ENCODE data around the gene MCRIP2. TPM values are rescaled to one million over a fixed set of nuclear protein-coding genes. Genes with fewer than 3 reads are reported as not detected.

The MCRIP2 gene
- total and polyA plus RNA-seq, 9 of the 15 experiments (the other 6 are each of a cell fraction or from before 2014, with no cell fraction given): 0.80 to 120 (median 35.2) TPM

DNA sequence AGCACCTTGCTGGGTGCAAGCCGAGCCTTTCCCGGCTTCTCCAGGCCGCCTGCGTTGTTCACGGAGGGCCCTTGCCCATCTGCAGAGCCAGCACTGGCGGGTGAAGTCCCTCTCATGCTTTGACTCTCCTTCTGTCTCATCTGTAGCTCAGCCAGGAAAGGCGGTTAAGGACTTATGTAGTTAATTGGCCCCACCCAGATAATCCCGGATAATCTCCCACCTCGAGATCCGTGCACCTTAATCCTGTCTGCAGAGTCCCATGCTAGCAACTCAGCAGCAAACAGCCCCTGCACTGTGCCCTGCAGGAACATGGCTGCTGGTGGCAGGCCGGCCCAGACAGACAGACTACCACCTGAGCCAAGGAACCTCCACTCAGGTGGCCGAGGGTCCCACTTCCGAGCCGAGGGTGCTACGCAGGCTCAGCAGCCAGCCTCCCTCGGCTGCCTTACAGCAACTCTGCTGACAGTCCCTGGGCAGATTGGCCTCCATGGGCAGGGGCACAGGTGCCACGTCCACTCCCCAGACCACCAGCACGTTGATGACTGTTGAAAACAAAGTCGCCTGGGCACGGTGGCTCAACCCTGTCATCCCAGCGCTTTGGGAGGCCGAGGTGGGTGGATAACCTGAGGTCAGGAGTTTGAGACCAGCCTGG, 34.8 kb upstream of the MCRIP2 start (continued):
- TF ChIP-seq, protein P1, sequence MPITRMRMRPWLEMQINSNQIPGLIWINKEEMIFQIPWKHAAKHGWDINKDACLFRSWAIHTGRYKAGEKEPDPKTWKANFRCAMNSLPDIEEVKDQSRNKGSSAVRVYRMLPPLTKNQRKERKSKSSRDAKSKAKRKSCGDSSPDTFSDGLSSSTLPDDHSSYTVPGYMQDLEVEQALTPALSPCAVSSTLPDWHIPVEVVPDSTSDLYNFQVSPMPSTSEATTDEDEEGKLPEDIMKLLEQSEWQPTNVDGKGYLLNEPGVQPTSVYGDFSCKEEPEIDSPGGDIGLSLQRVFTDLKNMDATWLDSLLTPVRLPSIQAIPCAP (CRISPR knock-in tag; IDR thresholded peaks at IDR 0.05; ENCODE audit: borderline replicate concordance): no peak
- TF ChIP-seq C11orf30 (IDR thresholded peaks at IDR 0.05; ENCODE audit: low read depth) (no peak), ZNF431 (CRISPR knock-in tag; IDR thresholded peaks at IDR 0.05) (no peak), RNF2 (IDR thresholded peaks at IDR 0.05) (no peak), ZNF239 (CRISPR knock-in tag; IDR thresholded peaks at IDR 0.05) (no peak), HSF4 (CRISPR knock-in tag; IDR thresholded peaks at IDR 0.05; ENCODE audit: borderline replicate concordance) (no peak), POLR2A (conservative IDR thresholded peaks at IDR 0.05) (no peak)

DNA sequence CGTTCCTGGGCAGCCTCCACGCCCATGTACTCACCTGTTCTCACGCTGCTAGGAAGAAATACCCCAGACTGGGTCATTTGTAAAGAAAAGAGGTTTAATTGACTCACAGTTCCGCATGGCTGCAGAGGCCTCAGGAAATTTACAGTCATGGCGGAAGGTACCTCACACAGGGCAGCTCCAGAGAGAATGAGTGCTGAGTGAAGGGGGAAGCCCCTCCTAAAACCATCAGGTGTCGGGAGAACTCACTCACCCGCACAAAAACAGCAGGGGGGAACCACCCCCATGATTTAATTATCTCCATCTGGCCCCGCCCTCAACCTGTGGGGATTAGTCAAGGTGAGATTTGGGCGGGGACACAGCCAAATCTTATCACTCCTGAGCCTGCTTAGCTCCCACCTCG, 33.6 kb upstream of the MCRIP2 start:
- H3K4me2 ChIP-seq (ENCODE audit: insufficient read depth, low read length): no peak overlapping the region
- ChIA-PET POLR2A (interaction anchor here (1.0 to 1.2 kb wide), 3 partner anchors 14 to 29 kb away, joined by 3 to 4 read pairs (median 4); partner anchors contain the start of genes METTL26 and RAB40C), CTCF (ENCODE audit: low intra/inter-chr PET ratio) (no interaction called here)
- WGBS (ENCODE audit: insufficient coverage, low coverage, missing lambda C conversion rate): 55% methylated on average over 10 of the region's 10 CpGs
- no peak overlapping the region for H2AFZ ChIP-seq (ENCODE audit: low read depth, low read length)
- H3K27me3 ChIP-seq (ENCODE audit: control insufficient read depth in 2 of 2, insufficient read depth in 2 of 2, low read length in 2 of 2): no peaks in the 10 kb centered on the region
- peaks cover 2% of the 10 kb centered on the region; the same call in 1 of the 2 replicates for H3K9me3 ChIP-seq (replicated peaks; ENCODE audit: control insufficient read depth, insufficient read depth, low read depth, low read length)
- no peak for FAIRE-seq
- peaks cover 38% of the 10 kb centered on the region for H3K79me2 ChIP-seq (ENCODE audit: control insufficient read depth, insufficient read depth, low read length)
- H3K9ac ChIP-seq (ENCODE audit: insufficient read depth in 1 of 2, low read depth in 2 of 2, low read length in 2 of 2): no peak overlapping the region
- in situ Hi-C loops (cut with MboI) (no loop called here), intact Hi-C loops (cut with micrococcal nuclease) (no loop called here)
- no peak overlapping the region for H3K4me3 ChIP-seq
- H3K36me3 ChIP-seq (ENCODE audit: control insufficient read depth, insufficient read depth, low read length): peaks cover 4% of the 10 kb centered on the region; the same call in 1 of the 3 replicates
- ATAC-seq: no peak
- H3K9me1 ChIP-seq (ENCODE audit: control insufficient read depth, insufficient read depth, low read length): no peaks in the 10 kb centered on the region
- H4K20me1 ChIP-seq (replicated peaks; ENCODE audit: control insufficient read depth, insufficient read depth, low read length): no peaks in the 10 kb centered on the region
- H3K4me1 ChIP-seq (replicated peaks in 1 of 2; ENCODE audit: control insufficient read depth in 2 of 2, insufficient read depth in 2 of 2, low read length in 2 of 2): peaks cover 0 to 26% of the 10 kb centered on the region in 2 experiments; a peak in 2 of 5 replicates
- no peak for DNase-seq (ENCODE audit: extremely low read depth in 1 of 4, low spot score in 3 of 4)
- no peak overlapping the region for H3K27ac ChIP-seq (ENCODE audit: extremely low read depth, low read depth, low read length)
- BruUV-seq (replicated peaks): no TSS peak
- no peak for TF ChIP-seq SRSF3 (IDR thresholded peaks at IDR 0.05; ENCODE audit: insufficient read depth, low read length)
- no peak for TF ChIP-seq XRCC4 (IDR thresholded peaks at IDR 0.05; ENCODE audit: extremely low read depth, insufficient read depth, insufficient read length)
- TF ChIP-seq, protein P2, sequence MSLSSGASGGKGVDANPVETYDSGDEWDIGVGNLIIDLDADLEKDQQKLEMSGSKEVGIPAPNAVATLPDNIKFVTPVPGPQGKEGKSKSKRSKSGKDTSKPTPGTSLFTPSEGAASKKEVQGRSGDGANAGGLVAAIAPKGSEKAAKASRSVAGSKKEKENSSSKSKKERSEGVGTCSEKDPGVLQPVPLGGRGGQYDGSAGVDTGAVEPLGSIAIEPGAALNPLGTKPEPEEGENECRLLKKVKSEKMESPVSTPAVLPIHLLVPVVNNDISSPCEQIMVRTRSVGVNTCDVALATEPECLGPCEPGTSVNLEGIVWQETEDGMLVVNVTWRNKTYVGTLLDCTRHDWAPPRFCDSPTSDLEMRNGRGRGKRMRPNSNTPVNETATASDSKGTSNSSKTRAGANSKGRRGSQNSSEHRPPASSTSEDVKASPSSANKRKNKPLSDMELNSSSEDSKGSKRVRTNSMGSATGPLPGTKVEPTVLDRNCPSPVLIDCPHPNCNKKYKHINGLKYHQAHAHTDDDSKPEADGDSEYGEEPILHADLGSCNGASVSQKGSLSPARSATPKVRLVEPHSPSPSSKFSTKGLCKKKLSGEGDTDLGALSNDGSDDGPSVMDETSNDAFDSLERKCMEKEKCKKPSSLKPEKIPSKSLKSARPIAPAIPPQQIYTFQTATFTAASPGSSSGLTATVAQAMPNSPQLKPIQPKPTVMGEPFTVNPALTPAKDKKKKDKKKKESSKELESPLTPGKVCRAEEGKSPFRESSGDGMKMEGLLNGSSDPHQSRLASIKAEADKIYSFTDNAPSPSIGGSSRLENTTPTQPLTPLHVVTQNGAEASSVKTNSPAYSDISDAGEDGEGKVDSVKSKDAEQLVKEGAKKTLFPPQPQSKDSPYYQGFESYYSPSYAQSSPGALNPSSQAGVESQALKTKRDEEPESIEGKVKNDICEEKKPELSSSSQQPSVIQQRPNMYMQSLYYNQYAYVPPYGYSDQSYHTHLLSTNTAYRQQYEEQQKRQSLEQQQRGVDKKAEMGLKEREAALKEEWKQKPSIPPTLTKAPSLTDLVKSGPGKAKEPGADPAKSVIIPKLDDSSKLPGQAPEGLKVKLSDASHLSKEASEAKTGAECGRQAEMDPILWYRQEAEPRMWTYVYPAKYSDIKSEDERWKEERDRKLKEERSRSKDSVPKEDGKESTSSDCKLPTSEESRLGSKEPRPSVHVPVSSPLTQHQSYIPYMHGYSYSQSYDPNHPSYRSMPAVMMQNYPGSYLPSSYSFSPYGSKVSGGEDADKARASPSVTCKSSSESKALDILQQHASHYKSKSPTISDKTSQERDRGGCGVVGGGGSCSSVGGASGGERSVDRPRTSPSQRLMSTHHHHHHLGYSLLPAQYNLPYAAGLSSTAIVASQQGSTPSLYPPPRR (CRISPR knock-in tag; IDR thresholded peaks at IDR 0.05; ENCODE audit: borderline replicate concordance): no peak
